Nephron (organoid): ENCODE data around the gene SDR42E2.

Source experiments
- H3K27ac Mint-ChIP-seq, 3 experiments: 2 replicates each; pipeline ENCODE4 v1.8.0; 2020; ENCODE audit warnings: mixed read lengths in 3 of 3, mild to moderate bottlenecking in 2 of 3, moderate library complexity in 1 of 3
- H3K27me3 Mint-ChIP-seq: 2 replicates; pipeline ENCODE4 v1.8.0; 2021; ENCODE audit warnings: low read depth, mild to moderate bottlenecking, moderate library complexity, mixed read lengths
- H3K36me3 Mint-ChIP-seq: 2 replicates; pipeline ENCODE4 v1.8.0; 2020; ENCODE audit warnings: low read depth, mixed read lengths
- H3K4me1 Mint-ChIP-seq: 2 replicates; pipeline ENCODE4 v1.8.0; 2020; ENCODE audit warnings: mixed read lengths
- H3K4me3 Mint-ChIP-seq, 3 experiments: 2 replicates each; pipeline ENCODE4 v1.8.0; 2020; ENCODE audit warnings: mild to moderate bottlenecking in 3 of 3, mixed read lengths in 3 of 3, moderate library complexity in 2 of 3
- H3K9me3 Mint-ChIP-seq: 2 replicates; pipeline ENCODE4 v1.8.0; 2020; ENCODE audit warnings: mixed read lengths
- TF ChIP-seq, protein P1 (sequence below), 3 experiments: fragments of 200-600 bp; sonication (generic); IDR thresholded peaks; one replicate each; pipeline ENCODE4 v1.5.0; 2021; ENCODE audit warnings: antibody characterized with exemption in 3 of 3; ENCODE audit not compliant: unreplicated experiment in 3 of 3

SDR42E2 gene

DNA sequence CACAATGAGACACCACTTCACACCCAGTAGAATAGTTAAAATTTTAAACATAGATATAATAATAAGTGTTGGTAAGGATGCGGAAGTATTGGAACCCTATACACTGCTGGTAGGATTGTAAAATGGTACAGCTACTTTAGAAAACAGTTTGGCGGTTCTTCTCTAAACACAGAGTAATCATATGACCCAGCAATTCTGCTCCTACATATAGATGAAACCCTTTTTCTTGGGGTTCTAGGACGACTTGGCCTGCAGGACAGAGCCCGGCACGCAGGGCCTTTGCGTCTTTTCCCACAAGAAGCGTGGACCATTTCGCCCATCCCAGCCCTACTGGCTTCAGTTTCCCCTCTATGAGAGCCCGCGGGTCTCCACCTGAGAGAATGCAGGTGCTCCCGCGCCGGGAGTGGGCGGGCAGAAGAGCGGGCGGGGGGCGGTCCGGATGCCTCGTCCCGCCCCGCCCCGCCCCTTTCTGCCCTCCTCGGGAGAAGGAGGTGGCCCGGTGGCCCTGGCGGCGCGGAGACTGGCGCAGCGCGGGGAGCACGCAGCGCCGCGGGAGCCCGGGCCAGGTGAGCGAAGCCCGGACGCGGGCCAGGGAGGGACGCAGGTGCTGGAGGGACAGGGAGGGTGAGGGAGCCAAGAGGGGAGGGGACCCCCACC is at the start of gene SDR42E2:
Gene SDR42E2 (plus strand): TSS at position 508 of the 657 bp plus-strand sequence. CDS start 3,077 bp downstream, outside the sequence.
- no peaks in the 10 kb centered on the region for H3K4me1 Mint-ChIP-seq

DNA sequence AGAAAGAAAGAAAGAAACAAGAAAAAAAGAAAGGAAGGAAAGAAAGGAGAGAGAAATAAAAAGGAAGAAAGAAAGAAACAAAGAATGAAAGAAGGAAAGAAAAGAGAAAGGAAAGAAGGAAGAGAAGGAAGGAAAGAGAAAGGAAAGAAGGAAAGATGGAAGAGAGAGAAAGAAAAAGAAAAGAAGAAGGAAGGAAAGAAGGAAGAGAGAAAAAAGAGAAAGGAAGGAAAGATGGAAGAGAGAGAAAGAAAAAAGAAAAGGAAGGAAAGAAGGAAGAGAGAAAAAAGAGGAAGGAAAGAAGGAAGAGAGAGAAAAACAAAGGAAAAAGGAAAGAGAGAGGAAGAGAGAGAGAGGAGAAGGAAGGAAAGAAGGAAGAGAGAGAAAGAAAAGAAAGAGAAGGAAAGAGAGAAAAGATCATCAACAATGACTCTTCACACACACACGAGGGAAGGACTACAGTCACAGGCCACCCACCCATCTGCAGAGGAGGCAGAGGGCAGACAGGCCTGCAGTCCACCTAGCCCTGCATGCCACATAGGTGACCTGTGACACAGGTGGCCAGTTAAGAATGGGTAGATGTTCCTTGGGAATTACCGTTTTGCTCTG is 46.1 kb upstream of the SDR42E2 start:
- Mint-ChIP-seq H3K27me3 (peaks cover 8% of the 10 kb centered on the region), H3K27ac (no peak overlapping the region), H3K36me3 (no peaks in the 10 kb centered on the region), H3K9me3 (no peaks in the 10 kb centered on the region), H3K4me1 (no peaks in the 10 kb centered on the region), H3K4me3 (no peak overlapping the region)
- TF ChIP-seq, protein P1, sequence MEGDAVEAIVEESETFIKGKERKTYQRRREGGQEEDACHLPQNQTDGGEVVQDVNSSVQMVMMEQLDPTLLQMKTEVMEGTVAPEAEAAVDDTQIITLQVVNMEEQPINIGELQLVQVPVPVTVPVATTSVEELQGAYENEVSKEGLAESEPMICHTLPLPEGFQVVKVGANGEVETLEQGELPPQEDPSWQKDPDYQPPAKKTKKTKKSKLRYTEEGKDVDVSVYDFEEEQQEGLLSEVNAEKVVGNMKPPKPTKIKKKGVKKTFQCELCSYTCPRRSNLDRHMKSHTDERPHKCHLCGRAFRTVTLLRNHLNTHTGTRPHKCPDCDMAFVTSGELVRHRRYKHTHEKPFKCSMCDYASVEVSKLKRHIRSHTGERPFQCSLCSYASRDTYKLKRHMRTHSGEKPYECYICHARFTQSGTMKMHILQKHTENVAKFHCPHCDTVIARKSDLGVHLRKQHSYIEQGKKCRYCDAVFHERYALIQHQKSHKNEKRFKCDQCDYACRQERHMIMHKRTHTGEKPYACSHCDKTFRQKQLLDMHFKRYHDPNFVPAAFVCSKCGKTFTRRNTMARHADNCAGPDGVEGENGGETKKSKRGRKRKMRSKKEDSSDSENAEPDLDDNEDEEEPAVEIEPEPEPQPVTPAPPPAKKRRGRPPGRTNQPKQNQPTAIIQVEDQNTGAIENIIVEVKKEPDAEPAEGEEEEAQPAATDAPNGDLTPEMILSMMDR (IDR thresholded peaks at IDR 0.05; ENCODE audit: unreplicated experiment in 3 of 3) = no peak

More for the DNA sequence above, at the start of gene SDR42E2:
- Mint-ChIP-seq H3K9me3 (peaks cover 6% of the 10 kb centered on the region), H3K4me3 (peak within 1 kb of the TSS in 2 of 3 experiments; percentile 8 to 26), H3K27ac (no peak within 1 kb of the TSS), H3K36me3 (no peaks in the 10 kb centered on the region), H3K27me3 (peaks cover 74% of the 10 kb centered on the region)
- TF ChIP-seq, protein P1 (IDR thresholded peaks at IDR 0.05; ENCODE audit: unreplicated experiment in 3 of 3) = no peak

DNA sequence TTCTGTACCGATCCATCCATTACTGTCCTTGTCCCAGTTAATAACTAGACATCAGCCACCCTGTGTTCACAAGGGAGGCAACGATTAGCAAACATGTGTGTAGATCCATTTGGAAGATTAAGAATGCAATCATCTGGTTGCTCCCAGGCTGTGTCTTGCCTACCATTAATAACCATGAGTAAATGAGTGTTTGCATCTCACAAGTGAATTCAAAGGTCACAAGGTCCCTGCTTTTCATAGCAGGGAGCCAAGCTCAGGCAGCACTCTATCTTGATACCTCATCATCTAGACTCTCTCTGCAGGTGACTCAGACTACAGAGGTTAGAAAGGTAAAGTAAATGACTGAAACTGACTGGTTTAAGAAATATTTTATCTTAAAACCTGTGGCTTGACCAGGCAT is 44.7 kb upstream of the SDR42E2 start:
- TF ChIP-seq, protein P1 (IDR thresholded peaks at IDR 0.05; ENCODE audit: unreplicated experiment in 3 of 3) = no peak
- H3K4me1 Mint-ChIP-seq = no peaks in the 10 kb centered on the region

DNA sequence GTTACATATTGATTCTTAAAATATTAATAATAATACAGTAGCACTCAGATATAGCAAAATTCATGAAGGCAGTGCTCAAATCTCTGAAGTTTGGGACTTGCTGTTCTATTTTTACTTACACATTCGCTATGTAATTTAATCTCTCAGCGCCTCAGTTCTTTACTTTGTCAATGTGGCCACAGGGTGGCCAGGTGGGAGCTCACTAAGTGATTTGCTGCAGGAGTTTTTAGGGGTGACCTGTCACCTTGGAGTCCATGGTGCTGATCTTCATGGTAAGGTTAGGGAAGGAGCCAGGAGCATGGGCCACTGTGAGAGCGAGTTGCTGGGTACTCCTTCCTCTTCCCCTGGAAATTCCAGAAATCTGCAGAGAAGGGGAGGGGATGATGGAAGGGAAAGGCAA is 41.9 kb upstream of the SDR42E2 start:
- H3K27me3 Mint-ChIP-seq = peaks cover 13% of the 10 kb centered on the region
- no peaks in the 10 kb centered on the region for H3K36me3 Mint-ChIP-seq
- H3K4me3 Mint-ChIP-seq = no peak overlapping the region
- H3K27ac Mint-ChIP-seq = no peak overlapping the region
- TF ChIP-seq, protein P1 (IDR thresholded peaks at IDR 0.05; ENCODE audit: unreplicated experiment in 3 of 3) = no peak
- no peaks in the 10 kb centered on the region for H3K4me1 Mint-ChIP-seq
- H3K9me3 Mint-ChIP-seq = no peaks in the 10 kb centered on the region

More for the DNA sequence above, 44.7 kb upstream of the SDR42E2 start:
- Mint-ChIP-seq H3K36me3 (no peaks in the 10 kb centered on the region), H3K27me3 (peaks cover 11% of the 10 kb centered on the region), H3K9me3 (no peaks in the 10 kb centered on the region), H3K4me3 (no peak overlapping the region), H3K27ac (no peak overlapping the region)

DNA sequence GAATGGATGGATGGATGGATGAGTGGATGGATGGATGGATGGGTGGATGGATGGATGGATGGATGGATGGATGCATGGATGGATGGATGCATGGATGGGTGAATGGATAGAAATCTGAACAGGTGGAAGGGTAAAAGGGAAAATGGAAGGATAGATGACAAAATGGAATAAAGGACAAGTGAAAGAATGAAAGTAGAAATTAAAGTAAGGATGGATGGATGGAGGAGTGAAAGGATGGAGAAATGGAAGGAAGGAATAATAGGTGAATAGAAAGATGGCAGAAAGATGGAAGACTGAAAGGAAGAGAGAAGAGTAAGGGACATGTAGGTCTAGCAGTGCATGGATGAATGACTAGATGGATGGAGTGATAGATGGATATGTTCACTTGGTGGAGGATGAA is 40.1 kb upstream of the SDR42E2 start:
- H3K4me1 Mint-ChIP-seq = no peaks in the 10 kb centered on the region
- TF ChIP-seq, protein P1 (IDR thresholded peaks at IDR 0.05; ENCODE audit: unreplicated experiment in 3 of 3) = no peak
- no peaks in the 10 kb centered on the region for H3K9me3 Mint-ChIP-seq
- H3K27me3 Mint-ChIP-seq = peaks cover 9% of the 10 kb centered on the region
- H3K4me3 Mint-ChIP-seq = no peak overlapping the region
- H3K27ac Mint-ChIP-seq = no peak overlapping the region
- H3K36me3 Mint-ChIP-seq = no peaks in the 10 kb centered on the region

DNA sequence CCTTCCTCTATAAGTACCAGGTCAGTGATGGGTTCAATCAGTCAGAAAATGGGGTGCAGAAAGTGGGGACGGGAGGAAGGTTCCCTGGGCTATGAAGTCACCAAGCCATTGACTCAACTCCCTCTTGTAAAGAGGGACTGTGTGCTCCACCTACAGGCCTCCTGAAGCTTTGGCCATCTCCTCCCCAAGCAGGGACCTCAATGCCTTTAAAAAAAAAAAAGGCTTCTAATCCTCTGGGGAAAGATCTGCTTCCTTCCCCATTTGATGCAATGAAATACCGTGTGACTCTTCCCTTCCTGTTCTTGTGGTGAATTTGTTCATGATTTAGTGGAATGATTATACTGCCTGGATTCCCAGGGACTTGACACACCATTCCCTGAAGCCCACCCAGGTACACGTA is 39.2 kb upstream of the SDR42E2 start:
- no peak overlapping the region for H3K27ac Mint-ChIP-seq
- TF ChIP-seq, protein P1 (IDR thresholded peaks at IDR 0.05; ENCODE audit: unreplicated experiment in 3 of 3) = no peak
- H3K4me3 Mint-ChIP-seq = no peak overlapping the region
- no peaks in the 10 kb centered on the region for H3K36me3 Mint-ChIP-seq
- H3K4me1 Mint-ChIP-seq = no peaks in the 10 kb centered on the region
- H3K9me3 Mint-ChIP-seq = no peaks in the 10 kb centered on the region
- peaks cover 9% of the 10 kb centered on the region for H3K27me3 Mint-ChIP-seq
